Endothelial cell of umbilical vein (primary cell): ENCODE measurements around the gene FOXO1. TPM values are rescaled to one million over a fixed set of nuclear protein-coding genes. Genes with fewer than 3 reads are reported as not detected.

Experiments used
- BruUV-seq: library from RNA; stranded (reverse); fragments of 400-500 nt; replicated peaks from 2 replicates; lab custom pipeline; 2021; lab: Mats Ljungman, UMichigan
- CTCF ChIA-PET: fragments of 300-600, 350-600 bp; sonication (Branson Sonifier 250); formaldehyde crosslinking; loops from one replicate; lab custom pipeline; 2021; ENCODE audit warnings: antibody characterized with exemption, inconsistent platforms; lab: Charles Lee
- POLR2A ChIA-PET: fragments of 300-600, 350-600 bp; sonication (Branson Sonifier 250); formaldehyde crosslinking; loops from one replicate; lab custom pipeline; 2021; ENCODE audit warnings: antibody characterized with exemption, inconsistent platforms; lab: Charles Lee
- DNase-seq: peaks from one replicate; pipeline ENCODE4 v3.0.0-alpha.2; 2011; ENCODE audit warnings: low read depth, low spot score
- FAIRE-seq: peaks from 2 replicates; lab custom pipeline; 2011; peaks lifted over from hg19 to GRCh38; lab: Jason Lieb, UNC
- H2AFZ ChIP-seq: 2 replicates; pipeline ENCODE4 v1.6.0; 2012; ENCODE audit warnings: low read depth, low read length, control low read depth, inconsistent platforms
- H3K27ac ChIP-seq: 2 replicates; pipeline ENCODE4 v1.5.1; 2011; ENCODE audit warnings: low read depth, mild to moderate bottlenecking, control low read depth, low read length, moderate library complexity; ENCODE audit not compliant: insufficient read depth
- H3K27me3 ChIP-seq, 2 experiments: 2 replicates each; pipeline versions ENCODE4 v1.6.0 to v1.6.1; 2011; ENCODE audit warnings: low read length in 2 of 2, mixed read lengths in 1 of 2; ENCODE audit not compliant: control insufficient read depth in 2 of 2, insufficient read depth in 2 of 2
- H3K36me3 ChIP-seq, 2 experiments: 2 replicates in 1 of 2; 3 replicates in 1 of 2; pipeline ENCODE4 v1.5.1; 2011; ENCODE audit warnings: low read length in 2 of 2, mild to moderate bottlenecking in 1 of 2, moderate library complexity in 1 of 2; ENCODE audit not compliant: control insufficient read depth in 2 of 2, insufficient read depth in 2 of 2; ENCODE audit errors: extremely low read depth in 1 of 2
- H3K4me1 ChIP-seq: 3 replicates; pipeline ENCODE4 v1.5.1; 2011; ENCODE audit warnings: mild to moderate bottlenecking, low read length; ENCODE audit not compliant: control insufficient read depth, insufficient read depth; ENCODE audit errors: extremely low read depth
- H3K4me2 ChIP-seq: 2 replicates; pipeline ENCODE4 v1.6.1; 2011; ENCODE audit warnings: low read length, control low read depth, mixed read lengths; ENCODE audit not compliant: insufficient read depth
- H3K4me3 ChIP-seq, 3 experiments: fragments of 200-600 bp in 1 of 3; sonication (generic), shearing (Covaris generic) in 1 of 3; replicated peaks in 1 of 3; 2 replicates each; pipeline ENCODE4 v1.5.1; 2011 to 2016; ENCODE audit warnings: control low read depth in 3 of 3, low read length in 3 of 3, mild to moderate bottlenecking in 2 of 3, inconsistent platforms in 1 of 3, low read depth in 1 of 3, moderate library complexity in 1 of 3; ENCODE audit not compliant: insufficient read depth in 1 of 3
- H3K79me2 ChIP-seq: 2 replicates; pipeline ENCODE4 v1.6.0; 2012; ENCODE audit warnings: low read length, inconsistent platforms; ENCODE audit not compliant: control insufficient read depth, insufficient read depth
- H3K9ac ChIP-seq: replicated peaks from 2 replicates; pipeline ENCODE3; 2011; ENCODE audit warnings: low read length, control low read depth; ENCODE audit not compliant: insufficient read depth; ENCODE audit errors: extremely low read depth
- H3K9me1 ChIP-seq: replicated peaks from 3 replicates; pipeline ENCODE4 v1.6.0; 2011; ENCODE audit warnings: mild to moderate bottlenecking, low read length; ENCODE audit not compliant: control insufficient read depth, insufficient read depth; ENCODE audit errors: extremely low read depth
- H3K9me3 ChIP-seq: replicated peaks from 2 replicates; pipeline ENCODE4 v1.5.1; 2012; ENCODE audit warnings: low read length, inconsistent platforms; ENCODE audit not compliant: control insufficient read depth, insufficient read depth
- H4K20me1 ChIP-seq: replicated peaks from 2 replicates; pipeline ENCODE3; 2011; ENCODE audit warnings: mild to moderate bottlenecking, low read length; ENCODE audit not compliant: control insufficient read depth, insufficient read depth; ENCODE audit errors: extremely low read depth
- CTCF ChIP-seq, 2 donors: IDR thresholded peaks; 1 replicate in 1 of 2; 2 replicates in 1 of 2; pipeline ENCODE4 v1.5.1; 2011; ENCODE audit warnings: low read length in 2 of 2, mild to moderate bottlenecking in 2 of 2, moderate library complexity in 2 of 2, control low read depth in 1 of 2, inconsistent platforms in 1 of 2, low read depth in 1 of 2; ENCODE audit not compliant: insufficient read depth in 1 of 2; ENCODE audit errors: extremely low read depth in 1 of 2
- EZH2 ChIP-seq: IDR thresholded peaks from 2 replicates; pipeline ENCODE4 v1.6.1; 2012; ENCODE audit warnings: borderline replicate concordance, low read depth, mild to moderate bottlenecking, moderate library complexity, low read length, inconsistent platforms; ENCODE audit not compliant: severe bottlenecking
- FOS ChIP-seq: IDR thresholded peaks from 2 replicates; pipeline ENCODE4 v1.6.1; 2011; ENCODE audit warnings: mild to moderate bottlenecking, low read length, moderate library complexity, borderline replicate concordance; ENCODE audit not compliant: insufficient read depth
- GATA2 ChIP-seq: IDR thresholded peaks from 2 replicates; pipeline ENCODE4 v1.7.0; 2011; ENCODE audit warnings: low read depth, mild to moderate bottlenecking, moderate library complexity, mixed read lengths, low read length; ENCODE audit not compliant: insufficient read length, insufficient read depth
- JUN ChIP-seq: IDR thresholded peaks from 2 replicates; pipeline ENCODE4 v1.6.1; 2011; ENCODE audit warnings: borderline replicate concordance, low read depth; ENCODE audit not compliant: insufficient read length, insufficient read depth
- MYC ChIP-seq: IDR thresholded peaks from one replicate; pipeline ENCODE4 v1.6.1; 2011; ENCODE audit warnings: mild to moderate bottlenecking, low read depth, low read length
- POLR2A ChIP-seq: IDR thresholded peaks from 2 replicates; pipeline ENCODE4 v1.6.1; 2012; ENCODE audit warnings: low read depth, mild to moderate bottlenecking, control low read depth, low read length
- POLR2AphosphoS5 ChIP-seq: IDR thresholded peaks from 2 replicates; pipeline ENCODE4 v1.6.1; 2012; ENCODE audit warnings: low read depth, mild to moderate bottlenecking, control low read depth, low read length, moderate library complexity; ENCODE audit not compliant: insufficient read depth
- dilution Hi-C: fragments of 300-500 bp; cut with MboI; formaldehyde crosslinking; loops from one replicate; pipeline ENCODE4 v1.15.0; 2019; ENCODE audit warnings: low sequenced_read_pairs; ENCODE audit not compliant: extremely low pct_ligation_motif_present
- intact Hi-C: fragments of 100-400 bp; cut with micrococcal nuclease; formaldehyde crosslinking; loops from one replicate; pipeline ENCODE4 v1.10.0; 2022
- polyA plus RNA-seq, 4 experiments: library from polyadenylated mRNA; depleted of rRNA in 3 of 4; stranded (reverse) in 3 of 4; unstranded in 1 of 4; fragments of >200 nt; gene quantifications; 2 replicates each; pipeline versions ENCODE4 v1.2.1 to v1.2.3, GENCODE V29; 2011 to 2012; ENCODE audit warnings: missing spikeins in 1 of 4
- total RNA-seq: library from RNA; stranded (reverse); gene quantifications from 2 replicates; pipeline ENCODE4 v1.2.3, GENCODE V29; 2021
- TF ChIP-seq, protein P1 (sequence below): IDR thresholded peaks from 2 replicates; pipeline ENCODE4 v1.6.1; 2011; ENCODE audit not compliant: insufficient read depth, insufficient read length

FOXO1 gene
- total and polyA plus RNA-seq, 2 donors (not counting 3 experiments of a cell fraction or from before 2014, with no cell fraction given): 44.7 to 48.5 TPM

DNA sequence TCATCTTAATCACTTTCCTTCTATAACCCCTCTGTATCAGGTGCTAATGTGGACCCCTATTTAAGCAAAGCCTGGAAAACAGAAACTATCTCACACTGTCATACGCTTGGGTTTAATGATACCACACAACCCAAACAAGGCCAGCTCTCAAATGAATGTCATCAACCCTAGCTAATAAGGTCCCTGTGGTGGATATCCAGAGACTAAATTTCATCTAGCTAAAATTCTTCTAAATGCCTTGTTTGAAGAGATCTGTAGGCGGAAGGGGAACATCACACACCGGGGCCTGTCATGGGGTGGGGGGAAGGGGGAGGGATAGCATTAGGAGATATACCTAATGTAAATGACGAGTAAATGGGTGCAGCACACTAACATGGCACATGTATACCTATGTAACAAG, 95.5 kb downstream of the FOXO1 start:
- H3K4me1 ChIP-seq: peaks cover 23% of the 10 kb centered on the region
- no TSS peak for BruUV-seq
- no peaks in the 10 kb centered on the region for H3K9me3 ChIP-seq
- peaks cover 94% of the 10 kb centered on the region for H3K79me2 ChIP-seq
- no peaks in the 10 kb centered on the region for H3K27me3 ChIP-seq
- no peak overlapping the region for H3K9ac ChIP-seq
- POLR2A ChIA-PET: no interaction called here
- H3K4me2 ChIP-seq: no peak overlapping the region
- intact Hi-C loops (no loop called here), dilution Hi-C loops (no loop called here)
- DNase-seq (no peak), FAIRE-seq (no peak)
- peaks cover 0 to 2% of the 10 kb centered on the region in 2 experiments for H3K36me3 ChIP-seq
- CTCF ChIA-PET: interaction anchor here (0.9 to 1.1 kb wide), 2 partner anchors 10 to 97 kb away, joined by 3 to 5 read pairs; no protein-coding TSS in a partner anchor
- H3K4me3 ChIP-seq: no peak overlapping the region
- H4K20me1 ChIP-seq: no peaks in the 10 kb centered on the region
- H3K9me1 ChIP-seq: no peaks in the 10 kb centered on the region
- H2AFZ ChIP-seq: no peak overlapping the region
- TF ChIP-seq POLR2AphosphoS5 (no peak), GATA2 (no peak), JUN (no peak), MYC (no peak), CTCF (IDR thresholded peaks at IDR 0.05; ENCODE audit: extremely low read depth in 1 of 2, insufficient read depth in 1 of 2, low read depth in 1 of 2, low read length in 2 of 2) (no peak), FOS (no peak), POLR2A (no peak), EZH2 (no peak)
- TF ChIP-seq, protein P1, sequence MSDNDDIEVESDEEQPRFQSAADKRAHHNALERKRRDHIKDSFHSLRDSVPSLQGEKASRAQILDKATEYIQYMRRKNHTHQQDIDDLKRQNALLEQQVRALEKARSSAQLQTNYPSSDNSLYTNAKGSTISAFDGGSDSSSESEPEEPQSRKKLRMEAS: no peak
- H3K27ac ChIP-seq: no peak overlapping the region
